ENCODE data around the gene GSTM4.

The GSTM4 gene

GRCh38 chr1:109655615-109656519, at the start of gene GSTM4:
GSTM4 (plus strand) TSS chr1:109656099; CDS start chr1:109656390, 291 bp downstream.
- DNase-seq, result peak in 52 of 56 donors; percentile 26 to 89 (median 68)

GRCh38 chr1:109609881-109610280, 46.0 kb upstream of the GSTM4 start:
- no peak for DNase-seq

- DNase-seq, result no peak
These were observed 45.1 kb upstream of the GSTM4 start for GRCh38 chr1:109610609-109611307.

GRCh38 chr1:109611308-109611990, 44.5 kb upstream of the GSTM4 start:
- DNase-seq, result no peak

GRCh38 chr1:109613361-109614147, 42.3 kb upstream of the GSTM4 start:
- no peak for DNase-seq

GRCh38 chr1:109615879-109616278, 40.0 kb upstream of the GSTM4 start:
- DNase-seq, result no peak

- no peak for DNase-seq
These were observed 39.5 kb upstream of the GSTM4 start for GRCh38 chr1:109616391-109616790.

GRCh38 chr1:109617291-109617801, 38.6 kb upstream of the GSTM4 start:
- no peak for DNase-seq

- no peak for DNase-seq
These were observed 37.0 kb upstream of the GSTM4 start for GRCh38 chr1:109618661-109619575.

GRCh38 chr1:109619576-109620400, 36.1 kb upstream of the GSTM4 start, which contains the start of the genes AMPD2 and GNAT2:
AMPD2 (plus strand) TSS chr1:109619837; CDS start chr1:109621176, 1,339 bp downstream.
GNAT2 (minus strand) TSS chr1:109619616; CDS start chr1:109612870, 6,746 bp downstream.
- DNase-seq, result peak in 21 of 56 donors; percentile 15 to 72 (median 38)

- DNase-seq, result peak in 6 of 56 donors; percentile 48 to 63 (median 58)
These were observed 35.5 kb upstream of the GSTM4 start for GRCh38 chr1:109620401-109620791.

- DNase-seq, result peak in 55 of 56 donors; percentile 17 to 95 (median 82)
These were observed 35.0 kb upstream of the GSTM4 start for GRCh38 chr1:109620841-109621286.

GRCh38 chr1:109621379-109622136, 34.3 kb upstream of the GSTM4 start:
- DNase-seq, result peak in 3 of 56 donors; percentile 50 to 65 (median 54)

GRCh38 chr1:109622137-109622892, 33.6 kb upstream of the GSTM4 start:
- DNase-seq, result no peak

- DNase-seq, result no peak
These were observed 33.0 kb upstream of the GSTM4 start for GRCh38 chr1:109622895-109623294.

GRCh38 chr1:109623601-109624161, 32.2 kb upstream of the GSTM4 start:
- DNase-seq, result peak in 19 of 56 donors; percentile 17 to 62 (median 42)

Measured in nucleus accumbens (tissue), 56 donors.